ENCODE measurements around the gene RAPGEF4. TPM values are rescaled to one million over a fixed set of nuclear protein-coding genes. Genes with fewer than 3 reads are reported as not detected.
A peak's percentile ranks its signal among the peaks of the same experiment; 100 is the strongest.

The RAPGEF4 gene
- total RNA-seq, 1 experiment from 2014 or later = 0.59 TPM

DNA sequence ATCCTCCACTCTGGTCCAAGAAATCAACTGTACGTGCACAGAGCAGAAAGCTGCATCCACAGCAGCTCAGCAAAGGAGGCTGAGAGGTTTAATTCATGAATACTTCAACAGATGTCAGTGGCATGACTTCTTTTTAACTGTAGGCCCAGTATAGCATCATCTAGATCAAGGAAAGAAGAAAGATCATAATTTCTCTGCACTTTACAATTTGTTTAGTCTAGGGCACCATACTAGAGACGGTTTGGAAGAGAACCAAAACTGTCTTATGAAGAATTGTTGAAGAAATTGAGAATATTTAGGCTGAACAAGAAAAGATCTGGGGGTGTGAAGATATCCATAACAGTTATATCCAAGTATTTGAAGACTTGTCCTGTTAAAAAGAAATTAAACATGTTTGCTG, 309.5 kb downstream of the RAPGEF4 start:
- H2AFZ ChIP-seq (ENCODE audit: low read depth, low read length, poor library complexity, severe bottlenecking) = no peak overlapping the region
- H3K9me3 ChIP-seq (ENCODE audit: control insufficient read depth in 1 of 2, insufficient read depth in 1 of 2, low read depth in 1 of 2, low read length in 2 of 2) = no peaks in the 10 kb centered on the region
- no peaks in the 10 kb centered on the region for H3K36me3 ChIP-seq (ENCODE audit: control insufficient read depth in 1 of 2, insufficient read depth in 2 of 2, low read length in 2 of 2)
- ChIA-PET CTCF (interaction anchor here (1.4 kb wide), 1 partner anchor 18 kb away, joined by 6 read pairs; no protein-coding TSS in a partner anchor), RAD21 (ENCODE audit: low non-redundant PET in 1 of 2, low total read pairs in 2 of 2, uncharacterized antibody in 2 of 2, unreplicated experiment in 2 of 2) (no interaction called here), POLR2A (no interaction called here)
- ATAC-seq = no peak
- intact Hi-C loops (cut with micrococcal nuclease) = no loop called here
- BruUV-seq (replicated peaks) = no TSS peak
- H3K9ac ChIP-seq (ENCODE audit: low read length) = no peak overlapping the region
- H3K27ac ChIP-seq (ENCODE audit: low read depth, low read length) = no peak overlapping the region
- peaks cover 16 to 28% of the 10 kb centered on the region in 2 experiments for H3K4me1 ChIP-seq (ENCODE audit: control insufficient read depth in 1 of 2, insufficient read depth in 2 of 2, low read length in 2 of 2)
- TF ChIP-seq POLR2AphosphoS5 (IDR thresholded peaks at IDR 0.05; ENCODE audit: low read depth, low read length) = no peak
- TF ChIP-seq CEBPB (IDR thresholded peaks at IDR 0.05; ENCODE audit: low read depth) = no peak
- TF ChIP-seq, protein P1, sequence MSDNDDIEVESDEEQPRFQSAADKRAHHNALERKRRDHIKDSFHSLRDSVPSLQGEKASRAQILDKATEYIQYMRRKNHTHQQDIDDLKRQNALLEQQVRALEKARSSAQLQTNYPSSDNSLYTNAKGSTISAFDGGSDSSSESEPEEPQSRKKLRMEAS (IDR thresholded peaks at IDR 0.05) = no peak
- H3K9me2 ChIP-seq (ENCODE audit: insufficient read depth) = no peaks in the 10 kb centered on the region
- H3K27me3 ChIP-seq (ENCODE audit: insufficient read depth, low read length) = no peaks in the 10 kb centered on the region
- no peak overlapping the region for H3K4me3 ChIP-seq (replicated peaks in 1 of 2; ENCODE audit: low read depth in 1 of 2, low read length in 2 of 2)
- no peak for DNase-seq (ENCODE audit: low read depth, low spot score)
- no peaks in the 10 kb centered on the region for H3K79me2 ChIP-seq (ENCODE audit: insufficient read depth, low read length)
- no peaks in the 10 kb centered on the region for H4K20me1 ChIP-seq (ENCODE audit: insufficient read depth)
- H3K4me2 ChIP-seq (ENCODE audit: low read length) = no peak overlapping the region

DNA sequence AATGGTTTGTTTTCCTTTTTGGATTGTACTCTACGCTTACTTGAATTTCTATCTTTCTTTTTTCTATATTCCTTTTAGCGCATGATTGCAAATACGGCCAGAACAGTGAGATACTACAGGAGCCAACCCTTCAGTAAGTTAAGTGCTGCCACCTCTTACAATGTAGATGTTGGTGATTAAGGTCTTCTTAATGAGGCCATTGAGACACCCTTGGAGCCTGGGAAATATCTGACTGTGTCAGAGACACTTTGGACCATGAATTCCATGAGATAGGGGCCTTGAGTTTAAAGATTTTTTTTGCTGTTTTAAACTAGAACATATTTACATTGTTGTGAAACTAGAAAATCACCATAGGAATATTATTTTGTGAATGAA, 312.9 kb downstream of the RAPGEF4 start:
- Histone ChIP-seq H3K9ac (ENCODE audit: low read length) (peak overlapping the region; percentile 33), H3K27ac (ENCODE audit: low read depth, low read length) (peak overlapping the region; percentile 82), H3K9me3 (ENCODE audit: control insufficient read depth in 1 of 2, insufficient read depth in 1 of 2, low read depth in 1 of 2, low read length in 2 of 2) (no peaks in the 10 kb centered on the region), H3K27me3 (ENCODE audit: insufficient read depth, low read length) (peaks cover 6% of the 10 kb centered on the region; the same call in 1 of the 2 replicates), H2AFZ (ENCODE audit: low read depth, low read length, poor library complexity, severe bottlenecking) (peak overlapping the region; percentile 86), H4K20me1 (ENCODE audit: insufficient read depth) (no peaks in the 10 kb centered on the region), H3K9me2 (ENCODE audit: insufficient read depth) (no peaks in the 10 kb centered on the region), H3K4me1 (ENCODE audit: control insufficient read depth in 1 of 2, insufficient read depth in 2 of 2, low read length in 2 of 2) (peaks cover 20 to 43% of the 10 kb centered on the region in 2 experiments), H3K79me2 (ENCODE audit: insufficient read depth, low read length) (no peaks in the 10 kb centered on the region), H3K4me2 (ENCODE audit: low read length) (peak overlapping the region; percentile 60), H3K4me3 (replicated peaks in 1 of 2; ENCODE audit: low read depth in 1 of 2, low read length in 2 of 2) (peak overlapping the region in 1 of 2 experiments; percentile 35; a peak in 3 of 4 replicates), H3K36me3 (ENCODE audit: control insufficient read depth in 1 of 2, insufficient read depth in 2 of 2, low read length in 2 of 2) (no peaks in the 10 kb centered on the region)
- TF ChIP-seq POLR2AphosphoS5 (IDR thresholded peaks at IDR 0.05; ENCODE audit: low read depth, low read length) = no peak; the same call in 1 of the 2 replicates
- no peak for TF ChIP-seq FOSL1 (IDR thresholded peaks at IDR 0.05; ENCODE audit: low read depth)
- TF ChIP-seq, protein P2, sequence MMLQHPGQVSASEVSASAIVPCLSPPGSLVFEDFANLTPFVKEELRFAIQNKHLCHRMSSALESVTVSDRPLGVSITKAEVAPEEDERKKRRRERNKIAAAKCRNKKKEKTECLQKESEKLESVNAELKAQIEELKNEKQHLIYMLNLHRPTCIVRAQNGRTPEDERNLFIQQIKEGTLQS (IDR thresholded peaks at IDR 0.05) = no peak
- TF ChIP-seq, protein P3, sequence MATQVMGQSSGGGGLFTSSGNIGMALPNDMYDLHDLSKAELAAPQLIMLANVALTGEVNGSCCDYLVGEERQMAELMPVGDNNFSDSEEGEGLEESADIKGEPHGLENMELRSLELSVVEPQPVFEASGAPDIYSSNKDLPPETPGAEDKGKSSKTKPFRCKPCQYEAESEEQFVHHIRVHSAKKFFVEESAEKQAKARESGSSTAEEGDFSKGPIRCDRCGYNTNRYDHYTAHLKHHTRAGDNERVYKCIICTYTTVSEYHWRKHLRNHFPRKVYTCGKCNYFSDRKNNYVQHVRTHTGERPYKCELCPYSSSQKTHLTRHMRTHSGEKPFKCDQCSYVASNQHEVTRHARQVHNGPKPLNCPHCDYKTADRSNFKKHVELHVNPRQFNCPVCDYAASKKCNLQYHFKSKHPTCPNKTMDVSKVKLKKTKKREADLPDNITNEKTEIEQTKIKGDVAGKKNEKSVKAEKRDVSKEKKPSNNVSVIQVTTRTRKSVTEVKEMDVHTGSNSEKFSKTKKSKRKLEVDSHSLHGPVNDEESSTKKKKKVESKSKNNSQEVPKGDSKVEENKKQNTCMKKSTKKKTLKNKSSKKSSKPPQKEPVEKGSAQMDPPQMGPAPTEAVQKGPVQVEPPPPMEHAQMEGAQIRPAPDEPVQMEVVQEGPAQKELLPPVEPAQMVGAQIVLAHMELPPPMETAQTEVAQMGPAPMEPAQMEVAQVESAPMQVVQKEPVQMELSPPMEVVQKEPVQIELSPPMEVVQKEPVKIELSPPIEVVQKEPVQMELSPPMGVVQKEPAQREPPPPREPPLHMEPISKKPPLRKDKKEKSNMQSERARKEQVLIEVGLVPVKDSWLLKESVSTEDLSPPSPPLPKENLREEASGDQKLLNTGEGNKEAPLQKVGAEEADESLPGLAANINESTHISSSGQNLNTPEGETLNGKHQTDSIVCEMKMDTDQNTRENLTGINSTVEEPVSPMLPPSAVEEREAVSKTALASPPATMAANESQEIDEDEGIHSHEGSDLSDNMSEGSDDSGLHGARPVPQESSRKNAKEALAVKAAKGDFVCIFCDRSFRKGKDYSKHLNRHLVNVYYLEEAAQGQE (IDR thresholded peaks at IDR 0.05; ENCODE audit: low read depth) = no peak
- no peak for TF ChIP-seq ZFX (IDR thresholded peaks at IDR 0.05)
- TF ChIP-seq POLR2A (IDR thresholded peaks at IDR 0.05; ENCODE audit: borderline replicate concordance, extremely low read depth, insufficient read depth, insufficient read length) = no peak
- TF ChIP-seq TCF7L2 (IDR thresholded peaks at IDR 0.05; ENCODE audit: borderline replicate concordance, extremely low read depth, insufficient read depth, insufficient read length) = no peak
- no peak for TF ChIP-seq EGR1 (IDR thresholded peaks at IDR 0.05; ENCODE audit: low read depth)
- no peak for TF ChIP-seq SRF (IDR thresholded peaks at IDR 0.05; ENCODE audit: low read depth)
- no peak; the same call in 1 of the 2 replicates for TF ChIP-seq SIN3A (IDR thresholded peaks at IDR 0.05; ENCODE audit: low read depth)
- no peak for TF ChIP-seq EZH2phosphoT487 (IDR thresholded peaks at IDR 0.05; ENCODE audit: borderline replicate concordance)
- ChIA-PET POLR2A (interaction anchor here (0.8 kb wide), 1 partner anchor 15 kb away, joined by 3 read pairs; no protein-coding TSS in a partner anchor), RAD21 (ENCODE audit: low non-redundant PET in 1 of 2, low total read pairs in 2 of 2, uncharacterized antibody in 2 of 2, unreplicated experiment in 2 of 2) (no interaction called here), CTCF (interaction anchor here (1.0 kb wide), 1 partner anchor 21 kb away, joined by 6 read pairs; no protein-coding TSS in a partner anchor)
- intact Hi-C loops (cut with micrococcal nuclease) = no loop called here
- BruUV-seq (replicated peaks) = no TSS peak
- peak; percentile 58 for ATAC-seq
- no peak for DNase-seq (ENCODE audit: low read depth, low spot score)
